CD4-positive, alpha-beta T cell treated with Interleukin-10 for 1 hour (primary cell): ENCODE results near the gene DCDC2.
"Not testable (repeated sequence)": the region's sequence is repeated elsewhere in the genome, so short reads cannot be mapped to it uniquely, and the experiment has no call there.

Experiments
- DNase-seq: peaks from one replicate; pipeline ENCODE4 v3.0.0-alpha.2; 2020

DCDC2 gene

GRCh38 chr6:24357336-24358218 is at the start of gene DCDC2:
DCDC2 (minus strand) TSS chr6:24358059; CDS start chr6:24357750, 309 bp downstream.
- DNase-seq = peak; percentile 49

- DNase-seq = no peak
Measured at GRCh38 chr6:24405262-24405661, 47.4 kb upstream of the DCDC2 start.

GRCh38 chr6:24403501-24403824 is 45.6 kb upstream of the DCDC2 start:
- no peak for DNase-seq

- DNase-seq = peak; percentile 85
Measured at GRCh38 chr6:24402697-24403500, 45.0 kb upstream of the DCDC2 start, which contains the start of gene MRS2. MRS2 (plus strand) TSS chr6:24402936; CDS start chr6:24403047, 111 bp downstream.

- DNase-seq = no peak
Measured at GRCh38 chr6:24401458-24401857, 43.6 kb upstream of the DCDC2 start.

- DNase-seq = not testable (repeated sequence)
Measured at GRCh38 chr6:24400045-24401039, 42.5 kb upstream of the DCDC2 start.

GRCh38 chr6:24397631-24398030 is 39.8 kb upstream of the DCDC2 start:
- no peak for DNase-seq

GRCh38 chr6:24396824-24397223 is 39.0 kb upstream of the DCDC2 start:
- no peak for DNase-seq

- no peak for DNase-seq
Measured at GRCh38 chr6:24394780-24395437, 37.0 kb upstream of the DCDC2 start.

GRCh38 chr6:24394061-24394779 is 36.4 kb upstream of the DCDC2 start:
- DNase-seq = no peak

GRCh38 chr6:24391756-24392405 is 34.0 kb upstream of the DCDC2 start:
- DNase-seq = no peak

GRCh38 chr6:24391208-24391607 is 33.3 kb upstream of the DCDC2 start:
- DNase-seq = no peak

- DNase-seq = no peak
Measured at GRCh38 chr6:24387818-24388217, 30.0 kb upstream of the DCDC2 start.

GRCh38 chr6:24385536-24386269 is 27.8 kb upstream of the DCDC2 start:
- no peak for DNase-seq

GRCh38 chr6:24384369-24385130 is 26.7 kb upstream of the DCDC2 start:
- not testable (repeated sequence) for DNase-seq

- not testable (repeated sequence) for DNase-seq
Measured at GRCh38 chr6:24382891-24383494, 25.1 kb upstream of the DCDC2 start.

GRCh38 chr6:24382220-24382540 is 24.3 kb upstream of the DCDC2 start:
- no peak for DNase-seq

GRCh38 chr6:24381476-24382219 is 23.8 kb upstream of the DCDC2 start:
- DNase-seq = no peak
